Measurements from ENCODE around the gene TNFRSF8. TPM values are rescaled to one million over a fixed set of nuclear protein-coding genes. Genes with fewer than 3 reads are reported as not detected.

TNFRSF8 gene
- total RNA-seq, 2 experiments from 2014 or later, result 1.5 to 1.8 TPM

GRCh38 chr1:12177156-12177998 lies 114.3 kb downstream of the TNFRSF8 start:
- Mint-ChIP-seq H3K9me3 (peaks cover 2% of the 10 kb centered on the region), H3K27ac (peak overlapping the region; percentile 98), H3K4me3 (peak overlapping the region; percentile 67), H3K4me1 (ENCODE audit: low read depth) (peaks cover 86% of the 10 kb centered on the region), H3K36me3 (ENCODE audit: low read depth) (peaks cover 71% of the 10 kb centered on the region), H3K27me3 (no peaks in the 10 kb centered on the region)
- ATAC-seq (peak; percentile 12), DNase-seq (peak; percentile 70)
- TF ChIP-seq CTCF (IDR thresholded peaks at IDR 0.05), result no peak
- ChIA-PET POLR2A (interaction anchor here (0.6 to 5.3 kb wide), 17 partner anchors 10 to 269 kb away, joined by 3 to 57 read pairs (median 5); partner anchors contain the start of gene TNFRSF1B), CTCF (interaction anchor here (1.0 to 7.4 kb wide), 15 partner anchors 8 to 442 kb away, joined by 3 to 98 read pairs (median 4); partner anchors contain the start of gene TNFRSF1B)
- intact Hi-C loops (cut with micrococcal nuclease), result loop anchor here (5.0 kb wide), 1 partner anchor 50 kb away; no protein-coding TSS in a partner anchor

GRCh38 chr1:12177999-12178441 lies 114.9 kb downstream of the TNFRSF8 start:
- peak; percentile 72 for ATAC-seq
- peak; percentile 99 for DNase-seq
- intact Hi-C loops (cut with micrococcal nuclease), result loop anchor here (5.0 kb wide), 1 partner anchor 51 kb away; no protein-coding TSS in a partner anchor
- no peak for TF ChIP-seq CTCF (IDR thresholded peaks at IDR 0.05)
- CTCF ChIA-PET, result interaction anchor here (1.0 to 7.4 kb wide), 14 partner anchors 9 to 441 kb away, joined by 3 to 98 read pairs (median 4); partner anchors contain the start of gene TNFRSF1B
- Mint-ChIP-seq H3K4me1 (ENCODE audit: low read depth) (peaks cover 85% of the 10 kb centered on the region), H3K27ac (peak overlapping the region; percentile 98), H3K27me3 (no peaks in the 10 kb centered on the region), H3K4me3 (peak overlapping the region; percentile 67), H3K9me3 (peaks cover 2% of the 10 kb centered on the region), H3K36me3 (ENCODE audit: low read depth) (peaks cover 70% of the 10 kb centered on the region)
- POLR2A ChIA-PET, result interaction anchor here (0.6 to 5.3 kb wide), 16 partner anchors 9 to 269 kb away, joined by 3 to 57 read pairs (median 8); partner anchors contain the start of genes MFN2 and TNFRSF1B

- H3K9me3 Mint-ChIP-seq, result peaks cover 2% of the 10 kb centered on the region
- no peaks in the 10 kb centered on the region for H3K27me3 Mint-ChIP-seq
- intact Hi-C loops (cut with micrococcal nuclease), result loop anchor here (5.0 kb wide), 1 partner anchor 51 kb away; no protein-coding TSS in a partner anchor
- ATAC-seq (peak; percentile 7), DNase-seq (no peak)
- ChIA-PET CTCF (interaction anchor here (1.0 to 7.4 kb wide), 10 partner anchors 10 to 441 kb away, joined by 3 to 98 read pairs (median 6); partner anchors contain the start of gene TNFRSF1B), POLR2A (interaction anchor here (0.7 to 5.3 kb wide), 14 partner anchors 9 to 270 kb away, joined by 3 to 57 read pairs (median 8); partner anchors contain the start of genes MFN2 and TNFRSF1B)
- no peak for TF ChIP-seq CTCF (IDR thresholded peaks at IDR 0.05)
- H3K4me3 Mint-ChIP-seq, result peak overlapping the region; percentile 67
- H3K27ac Mint-ChIP-seq, result peak overlapping the region; percentile 98
- peaks cover 69% of the 10 kb centered on the region for H3K36me3 Mint-ChIP-seq (ENCODE audit: low read depth)
- H3K4me1 Mint-ChIP-seq (ENCODE audit: low read depth), result peaks cover 80% of the 10 kb centered on the region
Observed at GRCh38 chr1:12178511-12178910, 115.4 kb downstream of the TNFRSF8 start.

GRCh38 chr1:12179111-12179519 lies 116.0 kb downstream of the TNFRSF8 start:
- DNase-seq (peak; percentile 95), ATAC-seq (peak; percentile 59)
- Mint-ChIP-seq H3K9me3 (peaks cover 2% of the 10 kb centered on the region), H3K27ac (peak overlapping the region; percentile 98), H3K4me3 (peak overlapping the region; percentile 67), H3K36me3 (ENCODE audit: low read depth) (peaks cover 67% of the 10 kb centered on the region), H3K4me1 (ENCODE audit: low read depth) (peaks cover 82% of the 10 kb centered on the region), H3K27me3 (no peaks in the 10 kb centered on the region)
- CTCF ChIA-PET, result interaction anchor here (0.7 to 7.4 kb wide), 5 partner anchors 10 to 55 kb away, joined by 3 to 98 read pairs (median 7); no protein-coding TSS in a partner anchor
- intact Hi-C loops (cut with micrococcal nuclease), result loop anchor here (5.0 kb wide), 1 partner anchor 52 kb away; no protein-coding TSS in a partner anchor
- TF ChIP-seq CTCF (IDR thresholded peaks at IDR 0.05), result no peak
- POLR2A ChIA-PET, result interaction anchor here (0.8 to 5.3 kb wide), 13 partner anchors 8 to 270 kb away, joined by 3 to 57 read pairs (median 10); partner anchors contain the start of gene TNFRSF1B
